GM21447 (cell line): ENCODE data around the gene RBFOX1.

ENCODE experiments used
- ATAC-seq: cut with Tn5 transposase; IDR thresholded peaks from one replicate; pipeline ENCODE4 v1.9.1; 2021; ENCODE audit not compliant: unreplicated experiment

The RBFOX1 gene

DNA sequence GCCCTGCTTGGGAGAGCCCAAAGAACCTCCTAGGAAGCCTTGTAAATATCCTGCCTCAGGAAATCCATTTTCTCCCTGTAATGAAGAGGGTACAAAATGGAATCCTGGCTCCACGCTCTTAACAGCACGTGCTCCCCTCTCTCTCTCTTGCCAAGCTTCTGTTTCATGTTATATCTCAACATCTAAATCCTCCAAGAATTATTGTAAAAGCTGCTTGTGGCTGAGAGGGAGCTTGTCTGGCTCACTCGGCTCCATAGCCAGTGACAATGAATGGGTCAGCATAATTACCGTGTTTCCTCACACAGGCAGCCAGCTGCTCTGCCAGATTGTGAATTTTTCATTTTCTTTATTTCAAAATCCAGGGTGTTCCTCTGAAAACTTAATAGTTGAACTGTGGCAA is 317.8 kb downstream of the RBFOX1 start:
- ATAC-seq: no peak

GRCh38 chr16:7651803-7652570 is 319.3 kb downstream of the RBFOX1 start:
- ATAC-seq: no peak

GRCh38 chr16:7653746-7654461 is 321.3 kb downstream of the RBFOX1 start:
- ATAC-seq: no peak

GRCh38 chr16:7675628-7676027 is 343.0 kb downstream of the RBFOX1 start:
- no peak for ATAC-seq

DNA sequence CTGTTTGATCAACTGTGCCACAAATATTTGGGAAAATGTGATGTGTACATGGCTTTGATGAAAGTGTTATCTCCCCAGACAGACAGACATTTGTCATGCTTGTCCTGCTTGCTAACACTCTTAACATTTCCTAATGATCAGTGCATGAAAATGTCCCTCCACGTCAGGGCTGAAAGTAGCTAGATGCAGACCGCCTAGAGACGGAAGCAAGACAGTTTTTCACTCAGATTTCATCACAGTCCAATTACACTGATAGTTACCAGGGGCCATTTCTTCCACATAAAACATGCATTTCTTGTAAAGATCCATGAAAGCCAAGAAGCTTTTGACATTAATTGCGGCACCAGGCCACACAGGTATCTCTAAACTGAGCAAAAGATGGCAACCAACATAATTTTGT is 347.7 kb downstream of the RBFOX1 start:
- ATAC-seq: no peak

DNA sequence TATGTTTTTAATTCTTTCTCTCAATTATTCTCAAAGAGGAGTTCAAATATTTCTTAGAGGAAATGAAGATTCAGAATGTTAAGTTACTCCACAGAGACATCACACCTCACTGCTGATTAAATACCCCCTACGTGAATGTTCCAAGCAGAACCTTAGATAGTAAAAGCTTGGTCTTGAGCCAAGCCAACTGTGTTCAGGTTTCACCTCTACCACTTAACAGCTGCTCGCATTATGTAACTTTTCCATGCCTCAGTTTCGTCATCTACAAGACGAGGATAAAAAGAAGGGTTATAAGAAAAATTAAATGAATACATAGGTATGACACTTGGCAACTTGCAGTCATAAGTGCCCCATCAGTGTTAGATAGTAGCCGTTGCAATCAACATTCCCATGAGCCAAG is 356.2 kb downstream of the RBFOX1 start:
- no peak for ATAC-seq

DNA sequence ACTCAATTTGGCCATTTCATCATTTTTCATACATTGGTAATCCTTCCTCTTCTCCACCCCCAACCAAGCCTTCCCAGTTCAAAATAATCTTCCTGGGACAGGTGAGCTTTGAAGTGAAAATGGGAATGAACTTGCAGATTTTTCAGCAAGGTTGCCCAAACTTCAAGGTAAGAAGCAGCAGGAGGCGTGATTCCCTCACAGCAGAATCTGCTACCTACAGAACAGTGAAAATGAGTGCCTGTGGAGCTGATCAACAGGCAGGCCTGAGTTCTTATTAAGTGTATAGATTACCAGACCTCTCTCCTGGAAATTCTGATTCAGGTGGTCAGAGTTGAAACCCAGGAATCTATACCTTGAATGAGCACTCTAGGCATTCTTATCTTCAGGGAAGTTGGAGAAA is 356.6 kb downstream of the RBFOX1 start:
- ATAC-seq: no peak

- no peak for ATAC-seq
Measured at GRCh38 chr16:7691533-7691932, 358.9 kb downstream of the RBFOX1 start.

GRCh38 chr16:7703672-7704071 is 371.0 kb downstream of the RBFOX1 start:
- ATAC-seq: no peak

DNA sequence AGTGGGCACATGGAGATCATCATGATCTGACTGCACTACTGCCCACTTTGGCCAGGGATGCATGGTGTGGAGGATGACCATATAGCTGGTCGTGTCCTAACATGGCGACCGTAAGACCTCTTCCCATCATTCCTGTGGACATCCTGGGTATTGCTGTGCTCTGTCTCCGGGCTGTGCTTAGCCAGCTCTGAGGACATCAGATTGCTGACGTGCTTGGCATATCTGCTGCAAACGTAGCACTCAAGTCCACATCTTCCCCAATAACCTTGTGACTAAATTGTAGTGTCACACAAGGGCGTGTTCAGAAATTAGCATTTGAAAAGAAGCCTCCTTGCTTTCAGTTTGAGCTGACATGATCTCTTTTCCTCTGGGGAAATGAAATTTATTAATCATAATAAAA is 373.2 kb downstream of the RBFOX1 start:
- ATAC-seq: no peak

DNA sequence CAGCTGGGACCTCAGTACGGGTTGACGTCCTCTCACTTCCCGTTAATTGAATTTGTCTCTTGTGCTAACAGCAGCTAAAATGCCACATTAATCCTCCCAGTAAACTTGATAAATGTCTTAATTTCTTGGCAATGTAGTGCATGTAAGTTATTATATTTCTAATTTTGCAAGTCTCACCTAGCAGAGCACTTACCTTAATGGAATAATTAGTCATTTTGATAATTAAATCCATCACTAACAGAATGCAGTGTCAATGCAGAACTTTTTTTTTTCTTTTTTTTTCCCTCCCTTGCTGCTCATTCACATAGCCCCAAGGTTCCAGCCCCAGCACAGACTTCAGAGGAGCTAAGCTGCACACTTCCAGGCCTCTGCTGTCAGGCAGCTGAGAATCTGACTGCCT is 376.5 kb downstream of the RBFOX1 start:
- ATAC-seq: no peak

GRCh38 chr16:7713244-7713643 is 380.6 kb downstream of the RBFOX1 start:
- ATAC-seq: no peak

GRCh38 chr16:7714775-7715174 is 382.1 kb downstream of the RBFOX1 start:
- no peak for ATAC-seq

DNA sequence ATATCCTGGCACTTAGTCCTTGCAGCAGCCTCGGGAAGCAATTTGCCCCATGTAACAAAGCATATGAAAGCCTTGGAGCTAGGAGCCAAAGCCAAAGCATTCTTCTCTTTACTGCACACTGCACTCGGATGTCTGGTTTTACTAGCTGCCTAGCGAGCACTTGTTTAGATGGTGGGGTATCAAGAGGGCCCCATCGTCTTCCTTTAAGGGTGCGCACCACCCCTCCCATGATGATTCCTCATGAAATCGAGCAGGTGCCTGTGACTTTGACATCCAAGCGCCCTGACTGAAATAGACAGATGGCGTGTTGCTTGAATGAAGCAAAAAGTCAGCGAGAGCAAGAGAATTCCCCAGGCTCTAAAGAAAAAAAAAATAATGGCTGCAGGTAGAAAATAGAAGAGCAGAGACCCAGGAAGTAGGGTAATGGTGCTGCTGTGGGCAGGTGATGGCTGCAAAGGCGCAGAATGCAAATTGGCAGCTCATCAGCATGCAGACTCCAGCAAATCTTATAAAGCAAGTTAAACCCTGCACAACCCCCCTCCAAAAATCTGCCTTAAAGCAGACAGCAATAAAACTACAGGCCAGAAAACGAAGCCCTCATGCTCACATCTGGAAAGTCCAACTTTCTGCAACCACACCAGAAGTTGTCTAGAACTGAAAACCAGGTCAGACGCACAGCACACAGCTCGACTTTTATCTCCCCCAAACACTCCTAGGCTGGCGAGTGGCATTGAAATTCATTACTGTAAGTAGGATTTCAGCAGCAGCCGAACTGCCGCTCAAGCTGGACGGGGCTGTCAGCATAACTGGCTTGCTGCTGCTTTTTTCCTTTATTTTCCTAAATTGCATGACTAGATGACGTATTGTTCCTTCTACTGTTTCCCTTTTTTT is 384.3 kb downstream of the RBFOX1 start:
- ATAC-seq: no peak

GRCh38 chr16:7722761-7723160 is 390.1 kb downstream of the RBFOX1 start:
- no peak for ATAC-seq

GRCh38 chr16:7731141-7731540 is 398.5 kb downstream of the RBFOX1 start:
- no peak for ATAC-seq

- no peak for ATAC-seq
Measured at GRCh38 chr16:7736138-7736665, 403.6 kb downstream of the RBFOX1 start.

GRCh38 chr16:7742626-7743025 is 410.0 kb downstream of the RBFOX1 start:
- no peak for ATAC-seq

DNA sequence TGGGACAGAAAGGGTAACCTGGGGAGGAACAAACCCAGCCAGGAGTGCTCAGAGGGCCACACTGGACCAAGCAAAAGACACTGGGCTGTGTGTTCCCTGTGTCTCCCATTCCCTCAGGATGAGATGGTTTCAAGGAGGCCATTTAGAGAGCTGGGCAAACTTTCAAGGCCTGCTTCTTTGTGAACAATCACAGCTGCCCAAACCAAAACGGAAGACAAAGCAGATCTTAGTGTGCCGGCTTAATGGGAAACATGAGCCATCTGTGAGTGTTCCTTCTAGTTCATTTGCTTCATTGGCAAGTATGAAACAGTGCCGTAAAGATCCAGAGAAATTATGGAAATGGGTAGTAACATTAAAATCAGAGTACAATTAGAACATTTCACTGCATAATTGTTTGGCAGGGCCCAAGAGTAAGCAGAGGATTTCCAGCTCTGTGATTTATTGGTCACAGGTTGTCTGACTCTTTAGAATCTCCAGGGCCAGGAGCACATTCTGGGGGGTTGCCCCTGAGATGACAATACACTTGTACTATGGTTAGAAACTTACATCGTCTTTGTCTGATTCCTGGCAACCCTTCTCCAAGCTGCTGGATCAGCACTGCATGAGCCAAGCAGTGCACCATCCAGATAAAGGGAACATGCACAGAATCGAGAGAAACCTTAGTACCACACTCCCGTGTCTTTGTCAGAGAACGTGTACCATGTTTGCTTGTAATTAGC is 412.1 kb downstream of the RBFOX1 start:
- ATAC-seq: no peak

DNA sequence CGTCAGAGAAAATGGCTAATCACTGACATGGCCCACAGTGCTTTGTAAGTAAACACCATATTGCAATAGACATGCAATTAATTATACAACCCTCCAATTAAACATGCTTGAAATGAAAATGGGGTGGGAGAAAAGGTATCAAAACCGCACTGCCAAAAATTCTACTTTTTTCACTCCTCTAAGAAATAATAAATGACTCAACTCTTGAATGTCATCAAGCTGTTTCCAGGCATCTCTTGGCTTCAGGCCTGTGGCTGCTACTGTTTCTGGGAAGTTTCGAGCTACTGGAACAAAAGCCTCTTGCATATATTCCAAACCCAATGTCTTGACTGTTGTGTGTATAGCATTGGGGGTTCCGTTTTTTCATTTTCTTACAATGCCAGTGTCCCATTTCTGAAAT is 412.6 kb downstream of the RBFOX1 start:
- no peak for ATAC-seq

DNA sequence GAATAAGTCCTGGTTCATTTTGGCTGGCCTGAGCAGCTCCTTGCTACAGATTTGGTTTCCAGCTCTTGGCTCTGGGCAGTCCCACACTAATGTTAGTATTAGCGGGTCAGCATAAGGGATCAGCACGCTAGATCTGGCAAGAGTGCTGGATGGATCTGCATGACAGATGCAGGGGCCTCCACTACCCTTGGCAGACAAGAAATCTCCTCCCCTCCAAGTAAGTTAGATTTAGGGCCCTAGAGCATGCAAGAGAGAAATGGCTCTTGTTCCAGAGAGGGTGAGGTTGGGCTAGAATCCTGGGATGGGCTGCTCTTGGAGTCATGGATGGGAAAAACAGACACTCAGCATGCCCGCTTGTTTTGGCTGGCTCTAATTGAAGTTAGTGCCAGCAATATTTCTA is 414.3 kb downstream of the RBFOX1 start:
- no peak for ATAC-seq
